Fibroblast of lung (primary cell): ENCODE results near the gene SLC1A4. TPM values are rescaled to one million over a fixed set of nuclear protein-coding genes. Genes with fewer than 3 reads are reported as not detected.

ENCODE experiments used
- DNase-seq, 2 donors: peaks; one replicate each; pipeline versions ENCODE4 v3.0.0 to v3.0.0-alpha.2; 2010; ENCODE audit warnings: low read depth in 2 of 2
- H2AFZ ChIP-seq: 2 replicates; pipeline ENCODE4 v1.5.1; 2012; ENCODE audit warnings: low read length, control low read depth, inconsistent platforms
- H3K27ac ChIP-seq: 2 replicates; pipeline ENCODE4 v1.5.1; 2011; ENCODE audit warnings: low read length, control low read depth; ENCODE audit not compliant: insufficient read depth
- H3K27me3 ChIP-seq: 2 replicates; pipeline ENCODE4 v1.5.1; 2011; ENCODE audit warnings: mild to moderate bottlenecking, low read length; ENCODE audit not compliant: control insufficient read depth, insufficient read depth
- H3K36me3 ChIP-seq: 2 replicates; pipeline ENCODE4 v1.5.1; 2011; ENCODE audit warnings: low read length; ENCODE audit not compliant: control insufficient read depth, insufficient read depth
- H3K4me1 ChIP-seq: 2 replicates; pipeline ENCODE4 v1.5.1; 2011; ENCODE audit warnings: low read length; ENCODE audit not compliant: control insufficient read depth, insufficient read depth; ENCODE audit errors: extremely low read depth
- H3K4me2 ChIP-seq: 2 replicates; pipeline ENCODE4 v1.5.1; 2011; ENCODE audit warnings: low read length, control low read depth; ENCODE audit not compliant: insufficient read depth; ENCODE audit errors: extremely low read depth
- H3K4me3 ChIP-seq, 4 experiments: fragments of 200-600 bp in 1 of 4; sonication (generic) in 1 of 4; replicated peaks in 1 of 4; 2 replicates each; pipeline ENCODE4 v1.5.1; 2011 to 2016; ENCODE audit warnings: low read length in 4 of 4, low read depth in 3 of 4, mild to moderate bottlenecking in 3 of 4, control low read depth in 2 of 4, inconsistent platforms in 1 of 4, mixed read lengths in 1 of 4; ENCODE audit not compliant: insufficient read depth in 1 of 4; ENCODE audit errors: control extremely low read depth in 1 of 4
- H3K79me2 ChIP-seq: 2 replicates; pipeline ENCODE4 v1.5.1; 2012; ENCODE audit warnings: mild to moderate bottlenecking, low read length, inconsistent platforms; ENCODE audit not compliant: control insufficient read depth, insufficient read depth
- H3K9ac ChIP-seq: 2 replicates; pipeline ENCODE4 v1.5.1; 2011; ENCODE audit warnings: mild to moderate bottlenecking, low read length, control low read depth; ENCODE audit not compliant: insufficient read depth
- H3K9me3 ChIP-seq: 2 replicates; pipeline ENCODE4 v1.5.1; 2012; ENCODE audit warnings: low read depth, low read length; ENCODE audit not compliant: control insufficient read depth, insufficient read depth
- H4K20me1 ChIP-seq: 2 replicates; pipeline ENCODE4 v1.5.1; 2011; ENCODE audit warnings: low read length; ENCODE audit not compliant: control insufficient read depth, insufficient read depth; ENCODE audit errors: extremely low read depth
- CTCF ChIP-seq, 2 donors: IDR thresholded peaks in 1 of 2; conservative IDR thresholded peaks in 1 of 2; 1 replicate in 1 of 2; 2 replicates in 1 of 2; pipeline ENCODE4 v1.5.1; 2011 to 2012; ENCODE audit warnings: low read length in 2 of 2, control low read depth in 1 of 2, inconsistent platforms in 1 of 2, low read depth in 1 of 2, mild to moderate bottlenecking in 1 of 2
- EZH2 ChIP-seq: IDR thresholded peaks from 2 replicates; pipeline ENCODE4 v1.5.1; 2012; ENCODE audit warnings: low read length, control low read depth, mild to moderate bottlenecking; ENCODE audit errors: missing control alignments
- polyA plus RNA-seq, 2 donors: library from polyadenylated mRNA; depleted of rRNA in 1 of 2; stranded (reverse) in 1 of 2; unstranded in 1 of 2; fragments of >200 nt; gene quantifications; 2 replicates each; pipeline ENCODE4 v1.2.1, GENCODE V29; 2011 to 2012; ENCODE audit warnings: missing spikeins in 1 of 2
- total RNA-seq: library from RNA; depleted of rRNA; stranded (reverse); fragments of >200 nt; gene quantifications from 2 replicates; pipeline ENCODE4 v1.2.1, GENCODE V29; 2014

The SLC1A4 gene
- total and polyA plus RNA-seq, 2 donors (not counting 1 experiment from before 2014, with no cell fraction given), result 4.9 to 20.8 TPM

DNA sequence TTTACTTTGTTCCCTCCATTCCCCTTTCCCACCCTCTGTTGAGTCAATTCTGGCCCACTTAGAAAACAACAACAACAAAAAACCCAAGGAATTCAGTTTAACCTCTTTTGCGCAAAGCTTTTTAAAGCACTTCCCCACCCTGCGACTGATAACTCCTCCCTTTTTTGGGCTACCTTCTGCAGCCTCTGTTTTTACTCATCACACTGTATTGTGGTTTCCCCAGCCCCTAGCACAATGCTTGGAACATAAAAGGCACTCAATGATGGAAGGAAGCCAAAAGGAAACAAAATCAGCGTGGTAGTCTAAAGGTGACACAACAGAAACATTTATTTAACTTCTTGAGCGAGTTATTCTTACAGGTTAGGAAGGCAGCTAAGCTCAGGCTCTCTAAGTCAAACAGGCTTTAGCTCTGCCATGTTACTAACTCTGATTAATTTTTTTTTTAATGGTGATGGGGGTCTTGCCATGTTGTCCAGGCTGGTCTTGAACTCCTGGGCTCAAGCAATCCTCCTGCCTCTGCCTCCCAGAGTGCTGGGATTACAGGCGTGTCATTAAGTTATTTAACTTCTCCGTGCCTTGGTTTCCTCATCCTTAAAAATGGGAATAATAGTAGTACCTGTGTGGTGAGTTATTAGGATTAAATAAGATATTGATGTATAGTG is 68.3 kb downstream of the SLC1A4 start:
- peak; percentile 41 to 66 for DNase-seq
- no peak for TF ChIP-seq CTCF (conservative IDR thresholded peaks at IDR 0.05 in 1 of 2, IDR thresholded peaks at IDR 0.05 in 1 of 2; ENCODE audit: low read depth in 1 of 2, low read length in 2 of 2)
- no peak for TF ChIP-seq EZH2
- Histone ChIP-seq H3K27ac (peak overlapping the region; percentile 24), H3K9ac (peak overlapping the region; percentile 68), H3K79me2 (peaks cover 8% of the 10 kb centered on the region), H3K9me3 (no peaks in the 10 kb centered on the region), H3K4me1 (peaks cover 5% of the 10 kb centered on the region), H2AFZ (peak overlapping the region; percentile 60), H3K36me3 (no peaks in the 10 kb centered on the region), H3K4me3 (peak overlapping the region; percentile 66 to 73 (median 69)), H3K4me2 (peak overlapping the region; percentile 93), H4K20me1 (no peaks in the 10 kb centered on the region), H3K27me3 (no peaks in the 10 kb centered on the region)

GRCh38 chr2:65059071-65059470 is 69.9 kb downstream of the SLC1A4 start:
- Histone ChIP-seq H3K4me1 (peaks cover 6% of the 10 kb centered on the region), H3K27ac (no peak overlapping the region), H2AFZ (no peak overlapping the region), H3K9ac (no peak overlapping the region), H3K36me3 (no peaks in the 10 kb centered on the region), H3K9me3 (no peaks in the 10 kb centered on the region), H4K20me1 (no peaks in the 10 kb centered on the region), H3K79me2 (peaks cover 9% of the 10 kb centered on the region), H3K4me3 (no peak overlapping the region), H3K4me2 (no peak overlapping the region), H3K27me3 (no peaks in the 10 kb centered on the region)
- no peak for TF ChIP-seq EZH2
- no peak for TF ChIP-seq CTCF (conservative IDR thresholded peaks at IDR 0.05 in 1 of 2, IDR thresholded peaks at IDR 0.05 in 1 of 2; ENCODE audit: low read depth in 1 of 2, low read length in 2 of 2)
- DNase-seq, result no peak

GRCh38 chr2:65061146-65061909 is 72.1 kb downstream of the SLC1A4 start:
- Histone ChIP-seq H3K4me1 (peaks cover 14% of the 10 kb centered on the region), H3K9ac (no peak overlapping the region), H3K79me2 (peaks cover 10% of the 10 kb centered on the region), H3K4me3 (no peak overlapping the region), H3K9me3 (no peaks in the 10 kb centered on the region), H2AFZ (no peak overlapping the region), H3K4me2 (no peak overlapping the region), H4K20me1 (no peaks in the 10 kb centered on the region), H3K27ac (no peak overlapping the region), H3K36me3 (no peaks in the 10 kb centered on the region), H3K27me3 (no peaks in the 10 kb centered on the region)
- TF ChIP-seq EZH2, result no peak
- TF ChIP-seq CTCF (conservative IDR thresholded peaks at IDR 0.05 in 1 of 2, IDR thresholded peaks at IDR 0.05 in 1 of 2; ENCODE audit: low read depth in 1 of 2, low read length in 2 of 2), result no peak
- DNase-seq, result no peak
